GM19351 (cell line): ENCODE data around the gene NAT16.
A peak's percentile ranks its signal among the peaks of the same experiment; 100 is the strongest.
"Not testable (repeated sequence)": the region's sequence is repeated elsewhere in the genome, so short reads cannot be mapped to it uniquely, and the experiment has no call there.

Experiments used
- ATAC-seq: cut with Tn5 transposase; IDR thresholded peaks from one replicate; pipeline ENCODE4 v1.9.1; 2021; ENCODE audit warnings: mild to moderate bottlenecking, moderate library complexity; ENCODE audit not compliant: unreplicated experiment

The NAT16 gene

GRCh38 chr7:101132626-101133600 is 47.2 kb downstream of the NAT16 start:
- not testable (repeated sequence) for ATAC-seq

DNA sequence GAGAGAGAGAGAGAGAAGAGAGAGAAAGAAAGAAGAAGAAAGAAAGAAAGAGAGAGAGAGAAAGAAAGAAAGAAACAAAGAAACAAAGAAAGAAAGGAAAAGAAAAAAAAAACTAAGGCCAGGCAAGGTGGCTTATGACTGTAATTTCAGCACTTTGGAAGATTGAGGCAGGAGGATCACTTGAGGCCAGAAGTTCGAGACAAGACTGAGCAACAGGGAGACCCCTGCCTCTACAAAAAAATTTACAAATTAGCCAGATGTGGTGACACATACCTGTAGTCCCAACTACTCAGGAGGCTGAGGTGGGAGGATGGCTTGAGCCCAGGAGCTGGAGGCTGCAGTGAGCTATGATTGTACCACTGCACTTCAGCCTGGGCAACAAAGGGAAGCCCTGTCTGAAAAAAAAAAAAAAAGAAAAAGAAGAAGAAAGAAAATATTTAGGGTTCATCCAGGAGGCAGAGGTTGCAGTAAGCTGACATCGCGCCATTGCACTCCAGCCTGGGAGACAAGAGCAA is 50.4 kb downstream of the NAT16 start:
- ATAC-seq, result no peak

DNA sequence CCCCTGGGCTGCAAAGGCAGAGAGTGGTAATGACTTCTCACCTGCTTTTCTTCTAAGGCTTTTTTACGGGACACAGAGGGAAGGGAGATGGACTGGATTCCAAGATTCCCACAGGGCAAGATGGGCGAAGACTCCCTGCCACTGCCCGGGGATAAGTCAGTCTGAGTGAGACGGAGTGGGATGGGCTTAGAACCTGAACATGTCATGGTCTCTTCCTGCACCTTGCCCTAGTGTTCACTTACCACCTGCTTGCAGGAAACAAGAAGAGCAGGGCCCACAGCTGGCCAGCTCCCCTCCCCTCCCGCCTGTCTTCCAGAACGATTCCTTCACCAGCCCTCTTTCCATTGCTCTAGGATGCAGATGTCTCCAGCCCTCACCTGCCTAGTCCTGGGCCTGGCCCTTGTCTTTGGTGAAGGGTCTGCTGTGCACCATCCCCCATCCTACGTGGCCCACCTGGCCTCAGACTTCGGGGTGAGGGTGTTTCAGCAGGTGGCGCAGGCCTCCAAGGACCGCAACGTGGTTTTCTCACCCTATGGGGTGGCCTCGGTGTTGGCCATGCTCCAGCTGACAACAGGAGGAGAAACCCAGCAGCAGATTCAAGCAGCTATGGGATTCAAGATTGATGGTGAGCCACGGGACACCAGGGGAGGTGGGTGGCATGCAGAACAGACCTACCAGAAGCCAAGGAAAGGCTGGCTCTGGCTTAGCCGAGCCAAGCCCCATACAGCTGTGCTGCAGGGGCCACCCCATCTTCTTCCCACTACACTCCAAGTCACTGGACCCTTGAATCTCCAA is 51.9 kb downstream of the NAT16 start:
- ATAC-seq, result no peak

GRCh38 chr7:101127460-101128039 is 52.5 kb downstream of the NAT16 start:
- no peak for ATAC-seq

- peak; percentile 60 for ATAC-seq
Measured at GRCh38 chr7:101126651-101127459, 53.2 kb downstream of the NAT16 start, which contains the start of gene SERPINE1. SERPINE1 (plus strand) TSS chr7:101127104; CDS start chr7:101128394, 1,290 bp downstream.

DNA sequence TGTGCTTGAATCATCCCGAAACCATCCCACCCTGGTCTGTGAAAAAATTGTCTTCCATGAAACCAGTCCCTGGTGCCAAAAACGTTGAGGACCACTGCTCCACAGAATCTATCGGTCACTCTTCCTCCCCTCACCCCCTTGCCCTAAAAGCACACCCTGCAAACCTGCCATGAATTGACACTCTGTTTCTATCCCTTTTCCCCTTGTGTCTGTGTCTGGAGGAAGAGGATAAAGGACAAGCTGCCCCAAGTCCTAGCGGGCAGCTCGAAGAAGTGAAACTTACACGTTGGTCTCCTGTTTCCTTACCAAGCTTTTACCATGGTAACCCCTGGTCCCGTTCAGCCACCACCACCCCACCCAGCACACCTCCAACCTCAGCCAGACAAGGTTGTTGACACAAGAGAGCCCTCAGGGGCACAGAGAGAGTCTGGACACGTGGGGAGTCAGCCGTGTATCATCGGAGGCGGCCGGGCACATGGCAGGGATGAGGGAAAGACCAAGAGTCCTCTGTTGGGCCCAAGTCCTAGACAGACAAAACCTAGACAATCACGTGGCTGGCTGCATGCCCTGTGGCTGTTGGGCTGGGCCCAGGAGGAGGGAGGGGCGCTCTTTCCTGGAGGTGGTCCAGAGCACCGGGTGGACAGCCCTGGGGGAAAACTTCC is 54.0 kb downstream of the NAT16 start:
- ATAC-seq, result peak; percentile 72

DNA sequence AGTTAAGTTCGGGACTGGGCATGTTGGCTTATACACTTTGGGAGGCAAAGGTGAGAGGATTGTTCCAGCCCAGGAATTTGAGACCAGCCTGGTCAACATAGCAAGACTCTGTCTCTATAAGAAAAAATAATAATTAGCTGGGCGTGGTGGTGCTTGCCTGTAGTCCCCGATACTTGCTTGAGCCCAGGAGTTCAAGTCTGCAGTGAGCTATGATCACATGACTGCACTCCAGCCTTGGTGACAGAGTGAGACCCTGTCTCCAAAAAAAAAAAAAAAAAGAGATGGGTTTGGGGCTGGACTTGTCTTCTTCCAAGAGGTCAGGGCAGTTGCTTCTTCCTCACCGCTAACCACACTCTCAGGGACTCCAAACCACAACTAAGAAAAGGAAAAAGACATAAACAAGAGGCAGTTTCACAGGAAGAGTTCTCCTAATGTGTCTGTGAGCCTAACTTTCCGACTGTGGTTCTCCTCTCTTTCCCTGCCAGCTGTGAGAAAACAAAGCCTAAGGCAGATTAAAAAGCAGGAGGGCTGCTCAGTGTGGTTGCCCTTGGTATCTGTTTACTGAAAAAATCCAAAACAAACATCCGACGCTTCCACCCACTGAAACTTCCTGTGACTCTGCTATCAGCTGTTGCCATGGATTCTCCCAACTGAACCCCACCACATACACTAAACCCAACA is 55.6 kb downstream of the NAT16 start:
- no peak for ATAC-seq

- ATAC-seq, result no peak
Measured at GRCh38 chr7:101123703-101124068, 56.4 kb downstream of the NAT16 start.

DNA sequence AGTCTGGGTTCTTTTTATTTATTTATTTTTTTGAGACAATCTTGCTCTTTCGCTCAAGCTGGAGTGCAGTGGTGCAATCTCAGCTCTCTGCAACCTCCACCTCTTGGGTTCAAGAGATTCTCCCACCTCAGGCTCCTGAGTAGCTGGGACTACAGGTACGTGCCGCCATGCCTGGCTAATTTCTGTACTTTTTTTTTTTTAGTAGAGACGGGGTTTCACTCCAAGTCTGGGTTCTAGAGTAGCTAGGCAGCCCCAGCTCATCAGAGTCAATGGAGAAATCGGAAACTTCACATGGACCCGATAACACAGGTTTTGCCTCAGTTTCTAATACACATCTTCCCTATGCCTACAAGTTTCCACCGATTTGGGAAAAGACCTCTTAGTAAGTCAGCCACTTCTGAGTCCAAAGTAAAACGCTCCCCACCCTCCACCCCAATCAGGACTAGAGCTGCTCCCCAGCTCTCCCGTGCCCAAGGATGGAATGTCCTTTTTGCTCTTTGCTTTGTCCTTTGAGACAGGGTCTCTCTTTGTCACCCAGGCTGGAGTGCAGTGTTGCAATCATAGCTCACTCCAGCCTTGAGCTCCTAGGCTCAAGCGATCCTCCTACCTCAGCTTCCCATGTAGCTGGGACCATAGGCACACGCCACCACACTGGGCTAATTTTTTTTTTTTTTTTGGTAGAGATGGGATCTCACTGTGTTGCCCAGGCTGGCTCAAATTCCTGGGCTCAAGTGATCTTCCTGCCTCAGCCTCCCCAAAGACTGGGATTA is 57.0 kb downstream of the NAT16 start:
- no peak for ATAC-seq

- ATAC-seq, result no peak
Measured at GRCh38 chr7:101121991-101122932, 57.8 kb downstream of the NAT16 start.

DNA sequence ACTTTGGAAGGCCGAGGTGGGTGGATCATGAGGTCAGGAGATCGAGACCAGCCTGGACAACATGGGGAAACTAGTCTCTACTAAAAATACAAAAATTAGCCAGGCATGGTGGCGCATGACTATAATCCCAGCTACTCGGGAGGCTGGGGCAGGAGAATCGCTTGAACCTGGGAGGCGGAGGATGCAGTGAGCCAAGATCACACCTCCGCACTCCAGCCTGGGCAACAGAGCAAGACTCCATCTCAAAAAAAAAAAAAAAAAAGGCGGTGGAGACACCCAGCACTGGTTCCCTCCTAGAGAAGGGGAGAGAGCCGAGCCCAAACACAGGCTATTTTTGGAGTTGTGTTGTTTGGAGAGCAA is 58.5 kb downstream of the NAT16 start:
- ATAC-seq, result not testable (repeated sequence)
